ENCODE measurements around the gene ADRA2A. TPM values are rescaled to one million over a fixed set of nuclear protein-coding genes. Genes with fewer than 3 reads are reported as not detected.

The ADRA2A gene
- 1 to 10 TPM; 1.0 to 9.1 (median 3.5) TPM for total RNA-seq

DNA sequence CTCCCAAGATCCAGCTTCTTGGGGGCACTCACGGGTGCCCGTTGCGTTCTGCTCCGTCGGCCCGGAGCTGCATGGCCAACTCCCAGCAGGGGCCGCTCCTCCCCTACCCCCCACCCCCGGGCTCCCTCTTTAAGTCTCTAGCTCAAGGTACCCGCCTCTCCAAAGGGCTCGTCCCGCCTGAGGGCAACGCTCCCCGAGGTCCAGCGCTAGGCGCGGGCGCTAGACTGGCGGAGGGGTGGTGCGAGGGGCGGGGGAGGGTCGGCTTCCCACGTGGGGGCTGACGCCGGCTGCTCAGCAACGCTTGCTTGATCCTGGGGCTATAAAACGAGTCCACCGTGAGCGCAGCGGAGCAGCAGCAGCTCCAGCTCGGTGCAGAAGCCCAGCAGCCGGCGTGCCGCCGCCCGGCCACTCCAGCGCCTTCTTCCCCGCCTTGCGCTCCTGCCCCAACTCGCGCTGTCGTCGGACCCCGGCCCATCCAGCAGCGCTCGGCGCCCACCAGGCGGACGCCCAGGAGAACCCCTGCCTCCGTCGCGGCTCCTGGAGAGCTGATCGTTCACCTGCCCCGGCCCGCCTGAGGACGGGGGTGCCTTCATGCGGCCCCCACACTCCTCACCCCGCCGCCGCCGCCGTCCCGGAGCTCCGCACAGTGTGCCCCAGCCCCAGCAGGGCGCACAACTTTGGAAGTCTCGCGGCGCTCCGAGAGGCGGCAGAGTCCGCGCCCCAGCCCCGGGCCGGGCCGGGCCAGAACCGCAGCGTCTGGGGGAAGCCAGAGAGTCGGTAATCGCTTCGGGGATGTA, at the start of gene ADRA2A:
Gene ADRA2A (plus strand): TSS at position 348 of the 797 bp plus-strand sequence. CDS start 968 bp downstream, outside the sequence.
- intact Hi-C loops (cut with DNase I), result loop anchor here (5.0 kb wide), 1 partner anchor 330 kb away; no protein-coding TSS in a partner anchor
- no peaks in the 10 kb centered on the region for H3K9me3 ChIP-seq
- H3K27me3 ChIP-seq, result no peaks in the 10 kb centered on the region
- DNase-seq, result peak; percentile 35 to 40
- H3K36me3 ChIP-seq, result no peaks in the 10 kb centered on the region
- WGBS, 2 donors, result 0 to 1% methylated on average over 11 to 27 of the region's 79 CpGs
- H3K4me3 ChIP-seq (replicated peaks in 1 of 3), result peak within 1 kb of the TSS in 2 of 3 donors; percentile 29 to 49
- H3K27ac ChIP-seq, result peak within 1 kb of the TSS in 1 of 3 donors; percentile 18
- peaks cover 22 to 26% of the 10 kb centered on the region in 2 donors for H3K4me1 ChIP-seq
- peak in 1 of 2 donors; percentile 44 for TF ChIP-seq POLR2A (IDR thresholded peaks at IDR 0.05)
- TF ChIP-seq, protein P1, sequence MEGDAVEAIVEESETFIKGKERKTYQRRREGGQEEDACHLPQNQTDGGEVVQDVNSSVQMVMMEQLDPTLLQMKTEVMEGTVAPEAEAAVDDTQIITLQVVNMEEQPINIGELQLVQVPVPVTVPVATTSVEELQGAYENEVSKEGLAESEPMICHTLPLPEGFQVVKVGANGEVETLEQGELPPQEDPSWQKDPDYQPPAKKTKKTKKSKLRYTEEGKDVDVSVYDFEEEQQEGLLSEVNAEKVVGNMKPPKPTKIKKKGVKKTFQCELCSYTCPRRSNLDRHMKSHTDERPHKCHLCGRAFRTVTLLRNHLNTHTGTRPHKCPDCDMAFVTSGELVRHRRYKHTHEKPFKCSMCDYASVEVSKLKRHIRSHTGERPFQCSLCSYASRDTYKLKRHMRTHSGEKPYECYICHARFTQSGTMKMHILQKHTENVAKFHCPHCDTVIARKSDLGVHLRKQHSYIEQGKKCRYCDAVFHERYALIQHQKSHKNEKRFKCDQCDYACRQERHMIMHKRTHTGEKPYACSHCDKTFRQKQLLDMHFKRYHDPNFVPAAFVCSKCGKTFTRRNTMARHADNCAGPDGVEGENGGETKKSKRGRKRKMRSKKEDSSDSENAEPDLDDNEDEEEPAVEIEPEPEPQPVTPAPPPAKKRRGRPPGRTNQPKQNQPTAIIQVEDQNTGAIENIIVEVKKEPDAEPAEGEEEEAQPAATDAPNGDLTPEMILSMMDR (IDR thresholded peaks at IDR 0.05), result no peak

DNA sequence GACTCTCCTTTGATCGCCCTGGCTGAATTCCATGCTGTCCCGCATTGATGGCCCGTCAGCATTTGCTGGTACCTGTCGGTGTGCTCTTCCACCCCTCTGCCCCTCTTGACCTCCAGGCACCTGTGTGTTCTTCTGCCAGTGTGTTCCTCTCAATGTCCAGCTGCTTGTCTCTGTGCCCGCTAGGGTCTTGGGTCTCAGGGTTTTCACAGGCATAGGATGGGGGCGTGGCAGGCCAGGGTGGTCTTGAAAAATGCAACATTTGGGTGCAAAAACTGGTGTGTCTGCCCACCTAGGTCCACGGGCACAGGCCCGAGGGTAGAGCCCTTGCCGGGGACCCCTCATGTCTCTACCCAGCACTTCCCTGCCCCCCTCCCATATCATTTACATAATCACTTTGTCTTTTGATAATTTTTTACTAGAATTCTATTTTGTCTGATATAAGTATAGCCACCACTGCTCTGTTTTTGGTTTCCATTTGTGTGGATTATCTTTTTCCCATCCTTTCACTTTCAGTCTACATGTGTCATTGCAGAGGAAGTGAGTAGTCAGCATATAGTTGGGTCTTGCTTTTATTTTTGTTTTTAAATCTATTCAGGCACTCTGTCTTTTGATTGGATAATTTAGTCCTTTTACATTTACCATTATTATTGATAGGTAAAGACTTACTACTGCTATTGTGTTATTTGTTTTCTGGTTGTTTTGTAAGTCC, 46.6 kb upstream of the ADRA2A start:
- Histone ChIP-seq H3K4me1 (no peaks in the 10 kb centered on the region), H3K27ac (no peak overlapping the region), H3K9me3 (no peaks in the 10 kb centered on the region), H3K27me3 (no peaks in the 10 kb centered on the region), H3K4me3 (replicated peaks in 1 of 3) (no peak overlapping the region), H3K36me3 (no peaks in the 10 kb centered on the region)
- 98 to 99% methylated on average over 9 of the region's 9 CpGs for WGBS, 2 donors
- TF ChIP-seq POLR2A (IDR thresholded peaks at IDR 0.05), result no peak
- TF ChIP-seq, protein P1 (IDR thresholded peaks at IDR 0.05), result no peak
- no peak for DNase-seq
- intact Hi-C loops (cut with DNase I), result no loop called here

DNA sequence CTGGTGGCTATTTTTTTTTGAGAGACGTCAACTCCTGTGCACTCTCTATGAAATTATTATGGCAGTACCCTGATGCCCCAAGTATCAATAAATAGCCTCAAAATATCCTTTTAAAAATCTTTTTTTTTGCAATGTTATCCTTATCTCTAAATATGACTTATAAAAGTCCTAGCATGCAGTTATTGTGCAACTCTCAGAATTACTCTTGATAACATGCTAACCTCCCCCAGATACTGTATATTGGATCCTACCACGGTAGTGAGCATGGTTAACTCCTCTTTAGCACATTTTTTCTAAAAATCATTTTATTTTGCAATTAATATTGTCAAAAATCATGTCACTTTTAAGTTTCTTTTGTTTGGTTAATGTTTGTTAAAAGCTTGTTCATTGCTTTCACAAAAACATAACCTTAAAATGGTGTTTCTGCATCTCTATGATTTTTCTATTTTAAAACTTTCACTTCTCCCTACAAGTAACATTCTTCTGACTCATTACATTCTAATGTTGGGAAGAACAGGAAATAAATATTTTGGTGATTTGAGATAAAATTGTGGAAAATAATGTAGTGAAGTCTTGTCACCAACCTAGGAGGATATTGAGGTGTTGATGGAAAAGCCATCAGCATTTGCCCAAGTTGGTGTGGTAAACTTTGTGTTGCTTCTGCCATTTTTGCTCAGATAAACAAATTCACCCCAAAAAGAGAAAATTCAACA, 42.1 kb upstream of the ADRA2A start:
- no peak overlapping the region for H3K4me3 ChIP-seq (replicated peaks in 1 of 3)
- no peak for TF ChIP-seq POLR2A (IDR thresholded peaks at IDR 0.05)
- TF ChIP-seq, protein P1 (IDR thresholded peaks at IDR 0.05), result no peak
- intact Hi-C loops (cut with DNase I), result no loop called here
- no peak overlapping the region for H3K27ac ChIP-seq
- no peaks in the 10 kb centered on the region for H3K27me3 ChIP-seq
- no peaks in the 10 kb centered on the region for H3K9me3 ChIP-seq
- H3K4me1 ChIP-seq, result no peaks in the 10 kb centered on the region
- DNase-seq, result no peak
- no peaks in the 10 kb centered on the region for H3K36me3 ChIP-seq
- WGBS, 2 donors, result 87 to 89% methylated on average over 2 of the region's 2 CpGs

DNA sequence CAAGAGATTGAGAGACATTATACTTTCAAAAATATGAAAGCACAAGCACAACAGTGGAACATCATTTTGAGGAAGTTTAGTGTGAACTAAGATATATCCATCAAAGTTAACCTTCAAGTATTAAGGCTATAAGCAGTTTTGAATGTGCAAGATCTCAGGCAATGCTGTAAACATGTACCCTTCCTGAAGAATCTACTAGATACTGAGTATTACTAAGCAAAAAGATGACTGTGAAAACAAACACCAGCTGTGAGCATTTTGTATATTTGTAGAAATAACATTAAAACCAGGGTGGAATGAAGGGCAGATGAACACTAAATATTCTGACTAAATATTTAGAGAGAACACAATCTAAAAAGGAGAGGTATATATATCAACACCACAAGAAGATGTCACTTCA, 41.3 kb upstream of the ADRA2A start:
- intact Hi-C loops (cut with DNase I), result no loop called here
- no peaks in the 10 kb centered on the region for H3K36me3 ChIP-seq
- H3K4me1 ChIP-seq, result no peaks in the 10 kb centered on the region
- DNase-seq, result no peak
- no peak overlapping the region for H3K4me3 ChIP-seq (replicated peaks in 1 of 3)
- no peaks in the 10 kb centered on the region for H3K9me3 ChIP-seq
- no peaks in the 10 kb centered on the region for H3K27me3 ChIP-seq
- H3K27ac ChIP-seq, result no peak overlapping the region
- TF ChIP-seq, protein P1 (IDR thresholded peaks at IDR 0.05), result no peak
- TF ChIP-seq POLR2A (IDR thresholded peaks at IDR 0.05), result no peak
